ENCODE measurements around the gene ACAN.

ACAN gene
- 0 reads per million in 3 donors for total RNA-seq

GRCh38 chr15:88803241-88803919, at the start of gene ACAN:
Gene ACAN (plus strand): TSS chr15:88803436. CDS start chr15:88836207, 32,771 bp downstream.
- Histone ChIP-seq H3K36me3 (ENCODE audit: control insufficient read depth, insufficient read depth, low read length) (no peaks in the 10 kb centered on the region), H3K27ac (ENCODE audit: insufficient read depth, low read length, poor library complexity, severe bottlenecking) (no peak within 1 kb of the TSS), H3K9me3 (ENCODE audit: control insufficient read depth, low read length) (no peaks in the 10 kb centered on the region), H3K4me3 (ENCODE audit: insufficient read depth, low read depth, low read length, poor library complexity, severe bottlenecking) (no peak within 1 kb of the TSS), H3K4me1 (ENCODE audit: control insufficient read depth, insufficient read depth, low read length, poor library complexity, severe bottlenecking) (peaks cover 3% of the 10 kb centered on the region), H3K27me3 (replicated peaks; ENCODE audit: control insufficient read depth, insufficient read depth, low read length, poor library complexity, severe bottlenecking) (peaks cover 10% of the 10 kb centered on the region)
- DNase-seq, result no peak

- H3K4me1 ChIP-seq (ENCODE audit: control insufficient read depth, insufficient read depth, low read length, poor library complexity, severe bottlenecking), result no peaks in the 10 kb centered on the region
- H3K36me3 ChIP-seq (ENCODE audit: control insufficient read depth, insufficient read depth, low read length), result no peaks in the 10 kb centered on the region
- no peak overlapping the region for H3K4me3 ChIP-seq (ENCODE audit: insufficient read depth, low read depth, low read length, poor library complexity, severe bottlenecking)
- H3K27ac ChIP-seq (ENCODE audit: insufficient read depth, low read length, poor library complexity, severe bottlenecking), result no peak overlapping the region
- H3K9me3 ChIP-seq (ENCODE audit: control insufficient read depth, low read length), result no peaks in the 10 kb centered on the region
- DNase-seq, result no peak
- H3K27me3 ChIP-seq (replicated peaks; ENCODE audit: control insufficient read depth, insufficient read depth, low read length, poor library complexity, severe bottlenecking), result no peaks in the 10 kb centered on the region
Measured at GRCh38 chr15:88756521-88756920, 46.7 kb upstream of the ACAN start.

GRCh38 chr15:88756921-88757320, 46.3 kb upstream of the ACAN start:
- DNase-seq, result no peak
- Histone ChIP-seq H3K36me3 (ENCODE audit: control insufficient read depth, insufficient read depth, low read length) (no peaks in the 10 kb centered on the region), H3K4me3 (ENCODE audit: insufficient read depth, low read depth, low read length, poor library complexity, severe bottlenecking) (no peak overlapping the region), H3K9me3 (ENCODE audit: control insufficient read depth, low read length) (no peaks in the 10 kb centered on the region), H3K27ac (ENCODE audit: insufficient read depth, low read length, poor library complexity, severe bottlenecking) (no peak overlapping the region), H3K4me1 (ENCODE audit: control insufficient read depth, insufficient read depth, low read length, poor library complexity, severe bottlenecking) (no peaks in the 10 kb centered on the region), H3K27me3 (replicated peaks; ENCODE audit: control insufficient read depth, insufficient read depth, low read length, poor library complexity, severe bottlenecking) (no peaks in the 10 kb centered on the region)

GRCh38 chr15:88759872-88760271, 43.4 kb upstream of the ACAN start:
- Histone ChIP-seq H3K4me3 (ENCODE audit: insufficient read depth, low read depth, low read length, poor library complexity, severe bottlenecking) (no peak overlapping the region), H3K27me3 (replicated peaks; ENCODE audit: control insufficient read depth, insufficient read depth, low read length, poor library complexity, severe bottlenecking) (no peaks in the 10 kb centered on the region), H3K9me3 (ENCODE audit: control insufficient read depth, low read length) (no peaks in the 10 kb centered on the region), H3K4me1 (ENCODE audit: control insufficient read depth, insufficient read depth, low read length, poor library complexity, severe bottlenecking) (no peaks in the 10 kb centered on the region), H3K27ac (ENCODE audit: insufficient read depth, low read length, poor library complexity, severe bottlenecking) (no peak overlapping the region), H3K36me3 (ENCODE audit: control insufficient read depth, insufficient read depth, low read length) (no peaks in the 10 kb centered on the region)
- no peak for DNase-seq

- H3K27ac ChIP-seq (ENCODE audit: insufficient read depth, low read length, poor library complexity, severe bottlenecking), result no peak overlapping the region
- DNase-seq, result no peak
- no peak overlapping the region for H3K4me3 ChIP-seq (ENCODE audit: insufficient read depth, low read depth, low read length, poor library complexity, severe bottlenecking)
- H3K4me1 ChIP-seq (ENCODE audit: control insufficient read depth, insufficient read depth, low read length, poor library complexity, severe bottlenecking), result no peaks in the 10 kb centered on the region
- H3K36me3 ChIP-seq (ENCODE audit: control insufficient read depth, insufficient read depth, low read length), result no peaks in the 10 kb centered on the region
- peaks cover 3% of the 10 kb centered on the region for H3K27me3 ChIP-seq (replicated peaks; ENCODE audit: control insufficient read depth, insufficient read depth, low read length, poor library complexity, severe bottlenecking)
- H3K9me3 ChIP-seq (ENCODE audit: control insufficient read depth, low read length), result no peaks in the 10 kb centered on the region
Measured at GRCh38 chr15:88764448-88764847, 38.8 kb upstream of the ACAN start.

GRCh38 chr15:88765212-88765611, 38.0 kb upstream of the ACAN start:
- Histone ChIP-seq H3K27ac (ENCODE audit: insufficient read depth, low read length, poor library complexity, severe bottlenecking) (no peak overlapping the region), H3K27me3 (replicated peaks; ENCODE audit: control insufficient read depth, insufficient read depth, low read length, poor library complexity, severe bottlenecking) (peaks cover 4% of the 10 kb centered on the region), H3K4me3 (ENCODE audit: insufficient read depth, low read depth, low read length, poor library complexity, severe bottlenecking) (no peak overlapping the region), H3K36me3 (ENCODE audit: control insufficient read depth, insufficient read depth, low read length) (no peaks in the 10 kb centered on the region), H3K9me3 (ENCODE audit: control insufficient read depth, low read length) (no peaks in the 10 kb centered on the region), H3K4me1 (ENCODE audit: control insufficient read depth, insufficient read depth, low read length, poor library complexity, severe bottlenecking) (no peaks in the 10 kb centered on the region)
- no peak for DNase-seq

GRCh38 chr15:88769161-88769971, 33.9 kb upstream of the ACAN start:
- H3K36me3 ChIP-seq (ENCODE audit: control insufficient read depth, insufficient read depth, low read length), result no peaks in the 10 kb centered on the region
- H3K4me3 ChIP-seq (ENCODE audit: insufficient read depth, low read depth, low read length, poor library complexity, severe bottlenecking), result no peak overlapping the region
- H3K27ac ChIP-seq (ENCODE audit: insufficient read depth, low read length, poor library complexity, severe bottlenecking), result no peak overlapping the region
- H3K27me3 ChIP-seq (replicated peaks; ENCODE audit: control insufficient read depth, insufficient read depth, low read length, poor library complexity, severe bottlenecking), result peaks cover 12% of the 10 kb centered on the region
- no peak for DNase-seq
- H3K4me1 ChIP-seq (ENCODE audit: control insufficient read depth, insufficient read depth, low read length, poor library complexity, severe bottlenecking), result no peaks in the 10 kb centered on the region
- no peaks in the 10 kb centered on the region for H3K9me3 ChIP-seq (ENCODE audit: control insufficient read depth, low read length)

GRCh38 chr15:88775776-88776175, 27.5 kb upstream of the ACAN start:
- H3K4me3 ChIP-seq (ENCODE audit: insufficient read depth, low read depth, low read length, poor library complexity, severe bottlenecking), result no peak overlapping the region

GRCh38 chr15:88776646-88777045, 26.6 kb upstream of the ACAN start:
- no peaks in the 10 kb centered on the region for H3K4me1 ChIP-seq (ENCODE audit: control insufficient read depth, insufficient read depth, low read length, poor library complexity, severe bottlenecking)
- H3K9me3 ChIP-seq (ENCODE audit: control insufficient read depth, low read length), result no peaks in the 10 kb centered on the region
- no peak for DNase-seq
- H3K36me3 ChIP-seq (ENCODE audit: control insufficient read depth, insufficient read depth, low read length), result no peaks in the 10 kb centered on the region
- H3K4me3 ChIP-seq (ENCODE audit: insufficient read depth, low read depth, low read length, poor library complexity, severe bottlenecking), result no peak overlapping the region
- H3K27me3 ChIP-seq (replicated peaks; ENCODE audit: control insufficient read depth, insufficient read depth, low read length, poor library complexity, severe bottlenecking), result peaks cover 6% of the 10 kb centered on the region
- H3K27ac ChIP-seq (ENCODE audit: insufficient read depth, low read length, poor library complexity, severe bottlenecking), result no peak overlapping the region

More at GRCh38 chr15:88775776-88776175, 27.5 kb upstream of the ACAN start:
- DNase-seq, result no peak
- no peak overlapping the region for H3K27ac ChIP-seq (ENCODE audit: insufficient read depth, low read length, poor library complexity, severe bottlenecking)
- no peaks in the 10 kb centered on the region for H3K4me1 ChIP-seq (ENCODE audit: control insufficient read depth, insufficient read depth, low read length, poor library complexity, severe bottlenecking)
- H3K9me3 ChIP-seq (ENCODE audit: control insufficient read depth, low read length), result no peaks in the 10 kb centered on the region
- H3K36me3 ChIP-seq (ENCODE audit: control insufficient read depth, insufficient read depth, low read length), result no peaks in the 10 kb centered on the region
- H3K27me3 ChIP-seq (replicated peaks; ENCODE audit: control insufficient read depth, insufficient read depth, low read length, poor library complexity, severe bottlenecking), result peaks cover 6% of the 10 kb centered on the region

GRCh38 chr15:88779944-88780343, 23.3 kb upstream of the ACAN start:
- no peaks in the 10 kb centered on the region for H3K4me1 ChIP-seq (ENCODE audit: control insufficient read depth, insufficient read depth, low read length, poor library complexity, severe bottlenecking)
- no peak overlapping the region for H3K27ac ChIP-seq (ENCODE audit: insufficient read depth, low read length, poor library complexity, severe bottlenecking)
- no peaks in the 10 kb centered on the region for H3K27me3 ChIP-seq (replicated peaks; ENCODE audit: control insufficient read depth, insufficient read depth, low read length, poor library complexity, severe bottlenecking)
- no peaks in the 10 kb centered on the region for H3K9me3 ChIP-seq (ENCODE audit: control insufficient read depth, low read length)
- H3K36me3 ChIP-seq (ENCODE audit: control insufficient read depth, insufficient read depth, low read length), result no peaks in the 10 kb centered on the region
- DNase-seq, result no peak
- H3K4me3 ChIP-seq (ENCODE audit: insufficient read depth, low read depth, low read length, poor library complexity, severe bottlenecking), result no peak overlapping the region
